K562 (cell line): ENCODE data around the gene TRAPPC2L. TPM values are rescaled to one million over a fixed set of nuclear protein-coding genes. Genes with fewer than 3 reads are reported as not detected.
A peak's percentile ranks its signal among the peaks of the same experiment; 100 is the strongest.

ENCODE experiments used
- ATAC-seq: fragments of 200-7000 bp; cut with Tn5 transposase; 3 replicates; pipeline ENCODE4 v1.9.1; 2020; ENCODE audit warnings: moderate library complexity
- BruUV-seq: library from RNA; stranded (reverse); fragments of 400-500 nt; replicated peaks from 2 replicates; lab custom pipeline; 2021; lab: Mats Ljungman, UMichigan
- CTCF ChIA-PET: fragments of 300-600 bp; formaldehyde crosslinking; extraction: SDS; loops from one replicate; lab custom pipeline; 2021; ENCODE audit warnings: low intra/inter-chr PET ratio; lab: Yijun Ruan, JAX
- POLR2A ChIA-PET: fragments of 300-600, 350-650 bp; sonication (Branson Sonifier 250); formaldehyde crosslinking; extraction: SDS; loops from one replicate; lab custom pipeline; 2021; ENCODE audit warnings: antibody characterized with exemption, inconsistent platforms; lab: Yijun Ruan, JAX
- DNase-seq, 4 experiments: peaks; one replicate each; pipeline versions ENCODE4 v3.0.0 to v3.0.0-alpha.2; 2011 to 2018; ENCODE audit warnings: low spot score in 3 of 4, mixed read lengths in 3 of 4; ENCODE audit errors: extremely low read depth in 1 of 4
- FAIRE-seq: peaks from 2 replicates; lab custom pipeline; 2011; peaks lifted over from hg19 to GRCh38; lab: Jason Lieb, UNC
- H2AFZ ChIP-seq: 2 replicates; pipeline ENCODE4 v1.6.0; 2011; ENCODE audit warnings: low read depth, low read length, control low read depth, inconsistent platforms
- H3K27ac ChIP-seq: fragments of 200-600 bp; 3 replicates; pipeline ENCODE4 v1.8.0; 2011; ENCODE audit warnings: low read depth, mild to moderate bottlenecking, control low read depth, inconsistent platforms, low read length, moderate library complexity, mixed read lengths; ENCODE audit errors: extremely low read depth
- H3K27me3 ChIP-seq, 2 experiments: fragments of 300-600 bp in 1 of 2; 2 replicates in 1 of 2; 3 replicates in 1 of 2; pipeline versions ENCODE4 v1.6.0 to v1.8.0; 2011; ENCODE audit warnings: inconsistent platforms in 2 of 2, low read length in 2 of 2, mild to moderate bottlenecking in 1 of 2, mixed read lengths in 1 of 2, moderate library complexity in 1 of 2; ENCODE audit not compliant: control insufficient read depth in 2 of 2, insufficient read depth in 2 of 2
- H3K36me3 ChIP-seq: fragments of 300-600 bp; 3 replicates; pipeline ENCODE4 v1.8.0; 2011; ENCODE audit warnings: mild to moderate bottlenecking, low read length, inconsistent platforms; ENCODE audit not compliant: control insufficient read depth, insufficient read depth
- H3K4me1 ChIP-seq, 2 experiments: fragments of 200-600 bp in 1 of 2; replicated peaks in 1 of 2; 2 replicates in 1 of 2; 3 replicates in 1 of 2; pipeline versions ENCODE4 v1.5.1 to v1.8.0; 2011; ENCODE audit warnings: inconsistent platforms in 2 of 2, low read length in 2 of 2, mild to moderate bottlenecking in 1 of 2, mixed read lengths in 1 of 2, moderate library complexity in 1 of 2; ENCODE audit not compliant: control insufficient read depth in 2 of 2, insufficient read depth in 2 of 2
- H3K4me2 ChIP-seq: 2 replicates; pipeline ENCODE4 v1.6.1; 2011; ENCODE audit warnings: low read length, control low read depth, inconsistent platforms, mixed read lengths; ENCODE audit not compliant: insufficient read depth
- H3K4me3 ChIP-seq: fragments of 200-600 bp; sonication (generic), shearing (Covaris generic); 2 replicates; pipeline ENCODE4 v1.5.1; 2016; ENCODE audit warnings: control low read depth, inconsistent platforms
- H3K79me2 ChIP-seq: fragments of 200-600 bp; 3 replicates; pipeline ENCODE4 v1.8.0; 2011; ENCODE audit warnings: low read length, inconsistent platforms; ENCODE audit not compliant: control insufficient read depth, insufficient read depth
- H3K9ac ChIP-seq, 2 experiments: 2 replicates each; pipeline versions ENCODE4 v1.6.0 to v1.6.1; 2011; ENCODE audit warnings: low read depth in 2 of 2, low read length in 2 of 2, control low read depth in 1 of 2, inconsistent platforms in 1 of 2, mild to moderate bottlenecking in 1 of 2, mixed read lengths in 1 of 2; ENCODE audit not compliant: insufficient read depth in 1 of 2
- H3K9me1 ChIP-seq: one replicate; pipeline ENCODE4 v1.6.0; 2011; ENCODE audit warnings: inconsistent platforms, mild to moderate bottlenecking, low read length, moderate library complexity; ENCODE audit not compliant: control insufficient read depth, insufficient read depth
- H3K9me3 ChIP-seq: replicated peaks from 2 replicates; pipeline ENCODE4 v1.5.1; 2011; ENCODE audit warnings: low read depth, low read length, inconsistent platforms; ENCODE audit not compliant: control insufficient read depth, insufficient read depth
- H4K20me1 ChIP-seq: replicated peaks from 2 replicates; pipeline ENCODE4 v1.6.1; 2011; ENCODE audit warnings: low read length, inconsistent platforms, mixed read lengths; ENCODE audit not compliant: control insufficient read depth, insufficient read depth
- CREB1 ChIP-seq, 2 experiments: sonication (generic) in 1 of 2; formaldehyde crosslinking in 1 of 2; IDR thresholded peaks; 2 replicates each; pipeline versions ENCODE4 v1.6.1 to v1.8.0; 2012 to 2022; ENCODE audit warnings: inconsistent platforms in 1 of 2, mild to moderate bottlenecking in 1 of 2, missing genetic modification reagents in 1 of 2, moderate library complexity in 1 of 2
- ELF1 ChIP-seq: fragments of 200-800 bp; sonication (Bioruptor generic); IDR thresholded peaks from 2 replicates; pipeline ENCODE4 v1.6.1; 2016; ENCODE audit warnings: missing genetic modification characterization, missing compliant biosample characterization
- POLR2AphosphoS5 ChIP-seq: IDR thresholded peaks from 2 replicates; pipeline ENCODE4 v1.6.1; 2011; ENCODE audit warnings: mild to moderate bottlenecking, low read depth, low read length, moderate library complexity; ENCODE audit not compliant: control insufficient read depth, insufficient read depth
- POLR2G ChIP-seq: fragments of 200-400 bp; formaldehyde crosslinking; IDR thresholded peaks from 2 replicates; pipeline ENCODE4 v1.6.1; 2017; ENCODE audit warnings: low read depth, mild to moderate bottlenecking, antibody characterized with exemption, low read length, moderate library complexity
- RBM22 ChIP-seq: fragments of 200-400 bp; formaldehyde crosslinking; IDR thresholded peaks from 2 replicates; pipeline ENCODE4 v1.6.1; 2018; ENCODE audit warnings: low read length, low read depth; ENCODE audit not compliant: poor library complexity, severe bottlenecking
- SMARCA4 ChIP-seq: fragments of 450-650 bp; IDR thresholded peaks from 2 replicates; pipeline ENCODE4 v1.6.1; 2016
- TCF7L2 ChIP-seq: fragments of 150-350 bp; IDR thresholded peaks from 2 replicates; pipeline ENCODE4 v1.6.1; 2016; ENCODE audit warnings: low read depth, mild to moderate bottlenecking, low read length, moderate library complexity
- TFAM ChIP-seq: fragments of 250-450 bp; sonication (Bioruptor Pico); conservative IDR thresholded peaks from 2 replicates; pipeline ENCODE4 v1.5.0; 2021; ENCODE audit warnings: mild to moderate bottlenecking, moderate library complexity
- ZNF184 ChIP-seq: sonication (generic); formaldehyde crosslinking; IDR thresholded peaks from 2 replicates; pipeline ENCODE4 v1.5.0; 2020; ENCODE audit warnings: missing genetic modification reagents
- WGBS: fragments of 100-300 bp; shearing (Covaris generic); methylation state at CpG from one replicate; pipeline ENCODE4 v1.1.6; 2016; ENCODE audit warnings: low coverage, mixed read lengths; ENCODE audit not compliant: insufficient coverage; ENCODE audit errors: missing lambda C conversion rate; 5-methylcytosine and 5-hydroxymethylcytosine counted together
- in situ Hi-C: fragments of 300-500 bp; cut with MboI; formaldehyde crosslinking; loops from 4 replicates; pipeline ENCODE4 v1.15.0; 2018; ENCODE audit warnings: inconsistent platforms, mixed read lengths
- intact Hi-C: fragments of 100-400 bp; cut with micrococcal nuclease; formaldehyde crosslinking; loops from 2 replicates; pipeline ENCODE4 v1.14.2; 2022
- polyA plus RNA-seq, 8 experiments: library from polyadenylated mRNA; depleted of rRNA in 4 of 8; stranded (reverse) in 5 of 8; unstranded in 3 of 8; fragments of >200 nt; fragmentation: Nextera tagmentation in 2 of 8; fragmentation: Illumina TruSeq in 1 of 8; extraction: Ambion mirVana in 2 of 8; extraction: Trizol in 1 of 8; gene quantifications; 2 replicates each; pipeline versions ENCODE4 v1.2.1 to v1.2.3, GENCODE V29; 2011 to 2014; ENCODE audit warnings: inconsistent platforms in 1 of 8, missing spikeins in 1 of 8
- total RNA-seq, 7 experiments: library from RNA; depleted of rRNA in 6 of 7; stranded (reverse); fragments of >200 nt in 6 of 7; fragmentation: Illumina TruSeq in 2 of 7; extraction: Trizol in 2 of 7; gene quantifications; 2 replicates each; pipeline versions ENCODE4 v1.2.1 to v1.2.3, GENCODE V29; 2011 to 2021; ENCODE audit warnings: low replicate concordance in 1 of 7
- TF ChIP-seq, protein P1 (sequence below): fragments of 450-650 bp; formaldehyde crosslinking; IDR thresholded peaks from 2 replicates; pipeline ENCODE4 v1.4.0; 2020; ENCODE audit warnings: mild to moderate bottlenecking, moderate library complexity

The TRAPPC2L gene
- total and polyA plus RNA-seq, 9 of the 15 experiments (the other 6 are each of a cell fraction or from before 2014, with no cell fraction given), result 60.4 to 398 (median 97.5) TPM

DNA sequence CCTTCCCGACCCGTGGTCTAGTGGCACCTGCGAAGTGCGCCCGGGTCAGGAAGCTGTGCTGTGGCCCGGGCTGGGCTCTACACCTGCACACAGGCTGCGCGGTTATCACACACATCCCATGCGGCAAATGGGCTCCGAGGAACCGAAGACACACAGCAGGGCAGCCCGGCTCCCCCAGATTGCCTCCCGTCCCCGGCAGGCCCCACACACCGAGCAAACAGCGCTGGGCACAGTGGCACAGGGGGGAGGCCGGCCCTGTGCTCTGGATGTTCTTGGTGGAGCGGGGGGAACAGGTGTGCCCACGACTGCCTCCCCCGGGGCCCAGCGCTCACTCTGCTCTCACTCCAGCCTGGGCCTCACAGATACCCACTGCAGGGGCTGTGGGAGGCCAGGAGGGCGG, 38.4 kb downstream of the TRAPPC2L start:
- H3K9me3 ChIP-seq, result peaks cover 17% of the 10 kb centered on the region
- TF ChIP-seq TCF7L2 (no peak), POLR2G (peak; percentile 58; the same call in 1 of the 2 replicates), RBM22 (peak; percentile 97), TFAM (CRISPR knock-in tag) (no peak), ZNF184 (CRISPR knock-in tag) (no peak), CREB1 (IDR thresholded peaks at IDR 0.05) (no peak), CREB1 (CRISPR knock-in tag; IDR thresholded peaks at IDR 0.05) (no peak), ELF1 (no peak), SMARCA4 (no peak), POLR2AphosphoS5 (no peak)
- TF ChIP-seq, protein P1, sequence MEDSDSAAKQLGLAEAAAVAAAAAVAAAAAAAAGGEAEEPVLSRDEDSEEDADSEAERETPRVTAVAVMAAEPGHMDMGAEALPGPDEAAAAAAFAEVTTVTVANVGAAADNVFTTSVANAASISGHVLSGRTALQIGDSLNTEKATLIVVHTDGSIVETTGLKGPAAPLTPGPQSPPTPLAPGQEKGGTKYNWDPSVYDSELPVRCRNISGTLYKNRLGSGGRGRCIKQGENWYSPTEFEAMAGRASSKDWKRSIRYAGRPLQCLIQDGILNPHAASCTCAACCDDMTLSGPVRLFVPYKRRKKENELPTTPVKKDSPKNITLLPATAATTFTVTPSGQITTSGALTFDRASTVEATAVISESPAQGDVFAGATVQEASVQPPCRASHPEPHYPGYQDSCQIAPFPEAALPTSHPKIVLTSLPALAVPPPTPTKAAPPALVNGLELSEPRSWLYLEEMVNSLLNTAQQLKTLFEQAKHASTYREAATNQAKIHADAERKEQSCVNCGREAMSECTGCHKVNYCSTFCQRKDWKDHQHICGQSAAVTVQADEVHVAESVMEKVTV (CRISPR knock-in tag), result no peak
- intact Hi-C loops (no loop called here), in situ Hi-C loops (no loop called here)
- CTCF ChIA-PET, result no interaction called here
- H3K4me2 ChIP-seq, result no peak overlapping the region
- H3K9me1 ChIP-seq, result no peaks in the 10 kb centered on the region
- H3K9ac ChIP-seq, result no peak overlapping the region
- no peak overlapping the region for H2AFZ ChIP-seq
- no TSS peak for BruUV-seq
- DNase-seq (no peak), FAIRE-seq (no peak), ATAC-seq (0 out of 3 replicates have a peak, but pooled peaks have one; percentile 14)
- WGBS, result 91% methylated on average over 4 of the region's 22 CpGs
- H3K27ac ChIP-seq, result no peak overlapping the region
- H3K36me3 ChIP-seq, result peaks cover 91% of the 10 kb centered on the region
- no peaks in the 10 kb centered on the region for H4K20me1 ChIP-seq
- H3K4me1 ChIP-seq, result peaks cover 0 to 38% of the 10 kb centered on the region in 2 experiments; a peak in 2 of 5 replicates
- H3K27me3 ChIP-seq, result no peaks in the 10 kb centered on the region
- H3K4me3 ChIP-seq, result no peak overlapping the region
- POLR2A ChIA-PET, result no interaction called here
- H3K79me2 ChIP-seq, result peaks cover 22% of the 10 kb centered on the region
